Measurements from ENCODE around the gene ERC2. TPM values are rescaled to one million over a fixed set of nuclear protein-coding genes. Genes with fewer than 3 reads are reported as not detected.

ERC2 gene
- total RNA-seq, 3 donors from 2014 or later (not counting 1 experiment from before 2014, with no cell fraction given): not detected

DNA sequence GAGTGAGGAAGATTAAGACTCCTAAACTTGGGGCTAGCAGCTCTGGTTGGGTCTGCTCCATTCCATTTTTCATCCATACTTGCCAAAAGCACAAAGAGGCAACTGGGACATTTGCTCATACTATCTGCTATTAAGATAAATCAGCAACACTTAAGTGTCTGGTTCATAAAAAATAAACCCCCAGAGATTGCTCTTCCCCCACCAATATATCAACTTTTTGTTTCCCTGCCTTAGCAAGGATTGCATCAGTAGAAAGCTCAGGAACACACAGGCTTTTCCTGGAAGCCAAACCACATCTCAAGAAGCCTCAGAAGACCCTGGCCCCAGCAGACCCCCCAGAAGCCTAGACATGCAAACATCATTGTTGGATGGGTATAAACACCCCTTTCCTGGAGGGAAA lies 748.8 kb downstream of the ERC2 start:
- DNase-seq (no peak), ATAC-seq (no peak)
- H3K27me3 ChIP-seq (ENCODE audit: control insufficient read depth, insufficient read depth, low read length): peaks cover 4% of the 10 kb centered on the region
- H3K4me1 ChIP-seq (ENCODE audit: control insufficient read depth, insufficient read depth, low read length): no peaks in the 10 kb centered on the region
- Mint-ChIP-seq H3K9me3 (no peaks in the 10 kb centered on the region), H3K36me3 (no peaks in the 10 kb centered on the region), H3K27ac (no peak overlapping the region), H3K4me1 (no peaks in the 10 kb centered on the region), H3K4me3 (no peak overlapping the region), H3K27me3 (ENCODE audit: low read depth in 2 of 2) (peaks cover 7 to 10% of the 10 kb centered on the region in 2 donors)
- intact Hi-C loops (cut with micrococcal nuclease): no loop called here
- no peaks in the 10 kb centered on the region for H3K36me3 ChIP-seq (ENCODE audit: control insufficient read depth, insufficient read depth, low read length)
- H3K27ac ChIP-seq (ENCODE audit: low read length): no peak overlapping the region
- no peak overlapping the region for H3K4me3 ChIP-seq (ENCODE audit: low read length)
- TF ChIP-seq, protein P1, sequence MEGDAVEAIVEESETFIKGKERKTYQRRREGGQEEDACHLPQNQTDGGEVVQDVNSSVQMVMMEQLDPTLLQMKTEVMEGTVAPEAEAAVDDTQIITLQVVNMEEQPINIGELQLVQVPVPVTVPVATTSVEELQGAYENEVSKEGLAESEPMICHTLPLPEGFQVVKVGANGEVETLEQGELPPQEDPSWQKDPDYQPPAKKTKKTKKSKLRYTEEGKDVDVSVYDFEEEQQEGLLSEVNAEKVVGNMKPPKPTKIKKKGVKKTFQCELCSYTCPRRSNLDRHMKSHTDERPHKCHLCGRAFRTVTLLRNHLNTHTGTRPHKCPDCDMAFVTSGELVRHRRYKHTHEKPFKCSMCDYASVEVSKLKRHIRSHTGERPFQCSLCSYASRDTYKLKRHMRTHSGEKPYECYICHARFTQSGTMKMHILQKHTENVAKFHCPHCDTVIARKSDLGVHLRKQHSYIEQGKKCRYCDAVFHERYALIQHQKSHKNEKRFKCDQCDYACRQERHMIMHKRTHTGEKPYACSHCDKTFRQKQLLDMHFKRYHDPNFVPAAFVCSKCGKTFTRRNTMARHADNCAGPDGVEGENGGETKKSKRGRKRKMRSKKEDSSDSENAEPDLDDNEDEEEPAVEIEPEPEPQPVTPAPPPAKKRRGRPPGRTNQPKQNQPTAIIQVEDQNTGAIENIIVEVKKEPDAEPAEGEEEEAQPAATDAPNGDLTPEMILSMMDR (IDR thresholded peaks at IDR 0.05): no peak
- no peaks in the 10 kb centered on the region for H3K9me3 ChIP-seq (ENCODE audit: control insufficient read depth, insufficient read depth, low read length)

DNA sequence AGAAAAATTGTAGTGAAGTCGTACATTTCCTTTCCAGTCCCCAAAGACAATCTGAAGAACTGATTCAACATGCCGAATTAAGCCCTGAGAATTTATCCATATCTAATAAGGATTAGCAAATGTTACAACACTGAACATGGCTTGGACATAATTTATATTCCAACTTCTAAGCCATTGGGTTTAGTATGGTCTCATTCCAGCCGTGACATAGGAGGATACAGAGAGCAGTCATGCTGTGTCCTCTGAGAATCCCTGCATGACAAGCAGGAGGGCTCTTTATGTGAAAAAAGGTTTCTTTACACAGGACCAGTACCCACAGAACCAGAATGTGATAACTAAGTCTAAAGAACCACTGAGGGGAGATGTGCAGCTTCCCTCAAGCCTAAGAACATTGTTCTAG lies 749.3 kb downstream of the ERC2 start:
- TF ChIP-seq, protein P1 (IDR thresholded peaks at IDR 0.05): no peak
- 88% methylated on average over 3 of the region's 3 CpGs for WGBS (ENCODE audit: insufficient coverage)
- Mint-ChIP-seq H3K27me3 (ENCODE audit: low read depth in 2 of 2) (peaks cover 7 to 9% of the 10 kb centered on the region in 2 donors), H3K27ac (no peak overlapping the region), H3K4me1 (no peaks in the 10 kb centered on the region), H3K4me3 (no peak overlapping the region), H3K36me3 (no peaks in the 10 kb centered on the region), H3K9me3 (no peaks in the 10 kb centered on the region)
- no peak for DNase-seq
- intact Hi-C loops (cut with micrococcal nuclease): no loop called here
- Histone ChIP-seq H3K36me3 (ENCODE audit: control insufficient read depth, insufficient read depth, low read length) (no peaks in the 10 kb centered on the region), H3K27me3 (ENCODE audit: control insufficient read depth, insufficient read depth, low read length) (peaks cover 4% of the 10 kb centered on the region), H3K27ac (ENCODE audit: low read length) (no peak overlapping the region), H3K4me1 (ENCODE audit: control insufficient read depth, insufficient read depth, low read length) (no peaks in the 10 kb centered on the region), H3K4me3 (ENCODE audit: low read length) (no peak overlapping the region), H3K9me3 (ENCODE audit: control insufficient read depth, insufficient read depth, low read length) (no peaks in the 10 kb centered on the region)
- ATAC-seq: no peak

DNA sequence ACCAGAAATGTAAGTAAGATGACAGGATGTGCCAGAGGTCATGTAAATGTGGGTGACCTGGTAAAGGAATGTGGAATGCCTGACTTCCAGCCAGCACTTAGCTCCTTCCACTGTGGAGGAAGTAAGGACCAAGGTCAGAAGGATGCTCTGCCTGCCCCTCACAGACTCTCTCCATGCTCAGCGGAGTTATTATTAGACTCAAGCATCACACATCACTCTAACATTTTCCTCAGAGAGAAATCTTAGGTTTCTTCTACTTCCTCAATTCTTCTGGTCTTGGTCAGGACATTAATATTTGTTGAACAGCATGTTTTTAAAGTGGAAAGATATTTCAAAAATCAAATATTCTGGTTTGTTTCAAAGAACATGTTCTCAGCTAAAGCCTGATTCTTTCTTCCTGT lies 749.7 kb downstream of the ERC2 start:
- no peaks in the 10 kb centered on the region for H3K4me1 ChIP-seq (ENCODE audit: control insufficient read depth, insufficient read depth, low read length)
- H3K9me3 ChIP-seq (ENCODE audit: control insufficient read depth, insufficient read depth, low read length): no peaks in the 10 kb centered on the region
- Mint-ChIP-seq H3K27me3 (ENCODE audit: low read depth in 2 of 2) (peaks cover 4% of the 10 kb centered on the region in 2 donors), H3K27ac (no peak overlapping the region), H3K4me1 (no peaks in the 10 kb centered on the region), H3K36me3 (no peaks in the 10 kb centered on the region), H3K9me3 (no peaks in the 10 kb centered on the region), H3K4me3 (no peak overlapping the region)
- H3K36me3 ChIP-seq (ENCODE audit: control insufficient read depth, insufficient read depth, low read length): no peaks in the 10 kb centered on the region
- TF ChIP-seq, protein P1 (IDR thresholded peaks at IDR 0.05): no peak
- intact Hi-C loops (cut with micrococcal nuclease): no loop called here
- no peak overlapping the region for H3K4me3 ChIP-seq (ENCODE audit: low read length)
- 38% methylated on average over 1 of the region's 1 CpG for WGBS (ENCODE audit: insufficient coverage)
- DNase-seq (no peak), ATAC-seq (no peak)
- H3K27ac ChIP-seq (ENCODE audit: low read length): no peak overlapping the region
- peaks cover 4% of the 10 kb centered on the region for H3K27me3 ChIP-seq (ENCODE audit: control insufficient read depth, insufficient read depth, low read length)

DNA sequence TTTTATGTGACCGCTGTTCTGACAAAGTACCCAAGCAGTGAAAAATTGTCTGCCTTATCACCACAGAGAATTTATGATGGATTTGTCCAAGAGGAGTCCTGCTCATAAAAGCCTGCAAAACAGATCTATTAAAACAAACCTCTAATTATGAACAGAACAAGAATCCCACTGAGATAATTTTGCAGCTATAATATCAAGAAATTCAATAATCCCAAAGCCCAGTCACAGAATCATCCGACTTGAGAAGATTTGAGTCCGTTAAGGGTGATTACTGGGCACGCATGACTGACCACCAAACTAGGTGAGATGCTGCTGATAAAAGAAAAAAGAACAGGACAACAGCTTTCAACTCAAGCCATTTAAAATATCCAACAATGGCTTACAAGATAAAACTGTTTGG lies 750.2 kb downstream of the ERC2 start:
- peaks cover 0 to 4% of the 10 kb centered on the region in 2 donors for H3K27me3 Mint-ChIP-seq (ENCODE audit: low read depth in 2 of 2)
- no peaks in the 10 kb centered on the region for H3K4me1 ChIP-seq (ENCODE audit: control insufficient read depth, insufficient read depth, low read length)
- no peak overlapping the region for H3K4me3 ChIP-seq (ENCODE audit: low read length)
- no peaks in the 10 kb centered on the region for H3K9me3 Mint-ChIP-seq
- ATAC-seq (no peak), DNase-seq (no peak)
- H3K4me3 Mint-ChIP-seq: no peak overlapping the region
- no peak overlapping the region for H3K27ac Mint-ChIP-seq
- TF ChIP-seq, protein P1 (IDR thresholded peaks at IDR 0.05): no peak
- no peaks in the 10 kb centered on the region for H3K4me1 Mint-ChIP-seq
- H3K27me3 ChIP-seq (ENCODE audit: control insufficient read depth, insufficient read depth, low read length): peaks cover 4% of the 10 kb centered on the region
- no peaks in the 10 kb centered on the region for H3K9me3 ChIP-seq (ENCODE audit: control insufficient read depth, insufficient read depth, low read length)
- no peak overlapping the region for H3K27ac ChIP-seq (ENCODE audit: low read length)
- H3K36me3 ChIP-seq (ENCODE audit: control insufficient read depth, insufficient read depth, low read length): no peaks in the 10 kb centered on the region
- no peaks in the 10 kb centered on the region for H3K36me3 Mint-ChIP-seq
- 83% methylated on average over 4 of the region's 4 CpGs for WGBS (ENCODE audit: insufficient coverage)
- intact Hi-C loops (cut with micrococcal nuclease): no loop called here

All from natural killer cell (primary cell).